Suppressor macrophage treated with lipopolysaccharide for 1 hour (primary cell): ENCODE results near the gene PRICKLE1.

Experiments
- DNase-seq, 3 donors: peaks; one replicate each; pipeline ENCODE4 v3.0.0-alpha.2; 2020 to 2022

PRICKLE1 gene

DNA sequence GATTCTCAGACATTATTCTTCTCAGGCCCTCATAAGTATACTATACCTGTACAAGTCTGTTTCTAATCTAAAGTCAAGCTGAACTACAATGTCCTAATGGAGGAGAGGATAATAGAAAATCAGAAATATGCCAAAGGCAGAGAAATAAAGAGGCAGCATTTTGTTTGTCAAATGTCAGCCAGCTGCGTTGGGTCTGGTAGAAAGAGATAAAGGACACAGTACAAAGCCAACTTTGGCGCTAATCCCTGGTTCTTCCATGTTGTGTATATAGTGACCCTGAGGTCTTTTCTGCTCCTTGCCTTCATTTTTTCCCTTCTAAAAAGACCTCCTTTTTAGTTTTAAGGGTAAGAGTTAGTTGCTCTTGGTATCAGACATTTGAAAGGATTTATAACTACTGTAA lies 103.1 kb downstream of the PRICKLE1 start:
- no peak for DNase-seq

DNA sequence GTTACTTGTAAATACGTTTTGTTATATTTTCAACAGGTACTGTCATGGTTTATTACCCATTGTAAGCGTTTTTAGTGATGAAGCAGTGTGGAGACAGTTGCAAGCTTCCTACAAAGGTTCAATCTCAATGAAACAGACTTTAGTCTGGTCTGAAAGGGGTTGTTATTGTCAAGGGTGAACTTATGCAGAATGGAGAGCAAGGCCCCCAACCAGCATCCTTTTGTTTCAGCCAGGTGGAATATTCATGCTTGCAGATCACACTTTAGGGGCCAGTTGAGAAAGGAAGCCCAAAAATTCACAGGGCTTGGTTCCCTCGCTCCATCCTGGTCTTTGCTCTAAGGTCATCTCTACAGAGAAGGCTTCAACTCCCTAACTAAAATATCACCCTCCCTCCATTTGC lies 103.7 kb downstream of the PRICKLE1 start:
- no peak for DNase-seq

DNA sequence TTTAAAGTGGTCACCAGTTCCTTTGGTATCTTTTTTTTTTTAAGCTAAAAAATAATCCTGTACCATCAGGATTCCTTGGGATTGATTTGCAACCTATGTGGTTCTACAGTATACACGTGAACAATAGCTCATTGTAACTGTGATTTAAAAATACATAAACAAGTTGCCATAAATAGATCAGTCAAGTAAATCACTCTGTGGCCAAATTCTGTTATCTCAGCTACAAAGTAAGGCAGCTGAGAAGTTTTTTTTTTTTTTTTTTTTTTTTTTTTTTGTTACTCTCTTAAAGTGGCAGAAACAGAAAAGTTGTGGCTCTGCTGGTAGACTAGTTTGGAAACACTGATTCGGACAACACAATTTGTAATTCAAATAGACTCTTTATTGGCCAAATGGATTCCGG lies 104.5 kb downstream of the PRICKLE1 start:
- no peak for DNase-seq

DNA sequence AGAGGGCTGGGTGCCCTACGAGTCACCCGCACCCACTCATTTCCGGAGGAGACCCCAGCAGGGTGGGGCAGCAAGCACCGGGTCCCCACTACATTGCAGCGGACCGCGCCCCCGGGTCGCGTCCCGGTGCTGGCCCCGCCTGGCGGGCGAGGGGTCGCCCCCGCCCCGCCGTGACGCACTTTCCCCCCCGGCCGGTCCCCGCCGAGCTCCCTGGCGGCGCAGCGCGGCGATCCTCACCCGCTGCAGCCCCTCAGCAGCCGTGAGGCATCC lies 106.1 kb downstream of the PRICKLE1 start:
- DNase-seq: peak; percentile 21 to 59 (median 32)

DNA sequence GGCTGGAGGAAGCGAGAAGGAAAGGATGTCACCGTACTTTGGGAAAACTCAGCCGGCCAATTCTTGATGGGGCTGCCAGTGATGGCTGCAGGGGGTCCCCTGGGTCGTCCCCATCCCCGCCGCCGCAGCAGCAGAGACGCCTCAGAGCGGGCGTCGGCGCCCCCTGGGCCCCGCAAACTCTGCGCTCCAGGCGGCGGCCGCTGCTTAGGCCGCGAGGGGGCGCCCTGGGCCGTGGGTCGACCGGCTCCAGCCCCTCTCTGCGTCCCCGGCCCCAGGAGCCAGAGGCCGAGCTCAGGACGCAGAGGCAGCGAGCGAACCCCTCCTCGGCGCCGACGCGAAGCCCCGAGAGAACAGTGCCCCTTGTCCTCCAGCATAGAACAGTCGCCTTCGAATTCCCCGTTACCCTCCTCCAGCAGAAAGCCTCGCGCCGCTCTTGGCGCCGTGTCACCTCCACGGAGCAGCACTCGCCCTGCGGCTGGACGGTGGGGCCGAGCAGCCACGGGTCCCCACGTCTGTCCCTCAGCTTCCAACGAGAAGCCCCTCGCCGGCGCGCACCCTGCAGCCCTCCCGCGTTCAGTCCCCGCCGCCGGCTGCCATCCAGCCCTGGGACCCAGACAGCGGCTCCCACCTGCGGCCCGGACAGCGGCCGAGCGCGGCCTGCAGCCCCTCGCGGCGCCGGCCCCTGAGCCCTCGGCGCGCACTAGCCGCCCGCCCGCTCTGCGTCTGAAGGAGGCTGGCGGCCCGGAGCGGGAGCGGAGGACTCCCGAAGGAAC lies 106.6 kb downstream of the PRICKLE1 start:
- DNase-seq: peak; percentile 62 to 85 (median 74)

DNA sequence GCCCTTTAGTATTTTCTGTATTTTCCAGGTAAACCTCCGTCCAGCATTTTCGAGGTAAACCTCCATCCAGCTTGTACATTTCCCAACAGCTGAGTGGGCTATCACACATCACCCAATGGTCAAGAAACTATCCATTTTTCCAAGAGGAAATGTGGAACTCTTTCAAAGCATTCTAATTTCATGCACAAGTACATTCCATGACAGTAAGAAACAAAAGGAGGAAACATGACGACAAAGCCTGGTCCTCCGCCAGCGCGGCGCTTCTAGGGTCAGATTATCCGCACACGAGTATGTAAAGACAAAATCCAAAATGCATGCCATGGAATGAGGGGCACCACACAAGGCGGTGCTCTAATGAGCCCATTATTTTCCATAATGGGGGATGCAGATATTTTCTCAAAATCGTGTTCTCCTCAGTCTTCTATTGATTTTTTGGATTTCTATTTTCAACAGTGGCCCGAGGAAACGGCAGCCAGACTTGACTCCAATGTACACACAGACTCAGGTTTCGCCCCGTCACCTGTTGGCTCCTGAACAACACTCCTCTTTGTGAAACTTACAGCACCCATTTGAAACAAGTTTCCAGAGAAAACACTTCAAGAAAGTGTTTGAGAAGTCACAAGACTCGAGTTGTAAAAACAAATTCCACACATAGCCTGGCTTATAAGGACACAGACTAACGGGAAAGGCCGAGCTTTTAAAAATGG lies 107.4 kb downstream of the PRICKLE1 start:
- no peak for DNase-seq

GRCh38 chr12:42481368-42481767 lies 108.2 kb downstream of the PRICKLE1 start:
- DNase-seq: no peak

GRCh38 chr12:42477941-42478340 lies 111.6 kb downstream of the PRICKLE1 start:
- no peak for DNase-seq

DNA sequence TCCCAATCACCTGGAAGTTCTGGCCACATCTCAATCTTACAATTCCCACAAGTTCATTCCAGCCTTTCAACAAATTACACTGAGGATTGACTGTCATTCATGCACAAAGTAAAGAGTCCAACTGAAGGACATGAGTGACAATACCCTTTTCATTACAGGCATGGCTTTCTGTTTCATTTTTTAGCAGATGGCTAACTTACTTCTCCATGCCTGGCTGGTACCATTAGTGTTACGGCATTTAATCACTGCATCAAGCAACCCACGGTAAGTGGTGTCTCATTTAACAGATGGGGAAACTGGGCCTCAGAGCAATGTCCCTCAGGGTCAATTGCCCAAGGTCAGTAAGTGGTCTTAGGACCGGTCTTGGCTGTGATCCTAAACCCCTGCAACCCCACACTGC lies 114.4 kb downstream of the PRICKLE1 start:
- DNase-seq: no peak

DNA sequence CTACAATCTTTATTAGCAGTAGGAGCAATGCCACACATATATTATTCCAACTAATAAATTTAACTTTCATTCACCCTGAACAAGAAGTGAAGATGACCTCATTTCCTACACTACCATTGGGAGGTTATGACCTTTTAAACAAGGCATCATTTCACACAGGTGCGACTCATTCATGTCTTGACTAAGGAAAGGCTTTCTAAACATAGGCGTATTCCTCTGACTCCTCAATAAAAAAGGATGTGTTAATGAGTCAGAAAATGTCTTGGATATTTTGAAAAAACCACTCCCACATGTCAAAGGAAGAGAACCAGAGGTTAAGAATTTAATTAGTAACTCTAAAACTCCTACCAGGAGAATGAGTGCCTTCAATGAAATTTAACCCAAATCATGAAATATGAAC lies 115.2 kb downstream of the PRICKLE1 start:
- peak; percentile 42 to 79 (median 61) for DNase-seq

DNA sequence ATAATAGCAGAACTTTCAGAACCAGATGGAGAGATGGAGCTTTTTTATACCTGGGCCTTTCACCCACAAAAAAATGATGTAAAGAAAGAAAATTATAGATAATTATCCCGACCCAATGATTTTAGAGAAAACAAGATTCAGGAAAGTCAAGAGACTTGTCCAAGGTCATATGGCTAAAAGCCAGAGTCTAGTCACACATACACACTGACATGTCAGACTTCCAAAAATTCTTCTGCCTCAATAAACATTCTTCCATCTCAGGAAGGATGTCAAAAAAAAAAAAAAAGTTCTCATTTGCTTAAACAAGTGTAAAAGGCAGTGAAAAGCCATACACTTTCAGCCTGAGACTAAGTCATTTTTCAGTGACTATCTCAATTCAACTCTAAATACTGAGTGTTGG lies 116.0 kb downstream of the PRICKLE1 start:
- no peak for DNase-seq

- DNase-seq: no peak
Measured at GRCh38 chr12:42473130-42473529, 116.4 kb downstream of the PRICKLE1 start.

DNA sequence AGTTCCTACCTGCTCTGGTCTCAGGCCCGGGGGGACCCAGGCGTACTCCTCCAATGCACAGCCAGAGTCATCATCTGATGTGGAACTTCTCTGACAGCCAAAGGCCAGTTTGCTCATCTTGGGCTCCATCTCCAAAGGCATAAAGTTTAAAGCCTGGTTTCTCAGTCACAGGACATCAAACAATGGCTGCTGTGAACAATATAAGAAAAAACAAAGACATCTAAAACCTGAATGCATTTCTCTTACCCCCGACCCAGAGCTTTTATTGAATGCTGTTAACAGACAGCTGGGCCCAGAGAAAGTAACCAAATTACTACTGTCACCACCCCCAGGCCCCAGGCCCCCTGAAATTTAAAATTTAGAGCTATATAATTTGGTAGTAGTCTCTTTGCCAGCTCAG lies 117.2 kb downstream of the PRICKLE1 start:
- DNase-seq: no peak

- peak; percentile 78 to 87 (median 86) for DNase-seq
Measured at GRCh38 chr12:42469355-42470175, 120.0 kb downstream of the PRICKLE1 start.

GRCh38 chr12:42468921-42469320 lies 120.6 kb downstream of the PRICKLE1 start:
- DNase-seq: peak in 1 of 3 donors; percentile 4

- DNase-seq: no peak
Measured at GRCh38 chr12:42468341-42468821, 121.2 kb downstream of the PRICKLE1 start.

- DNase-seq: no peak
Measured at GRCh38 chr12:42463671-42464070, 125.9 kb downstream of the PRICKLE1 start.

DNA sequence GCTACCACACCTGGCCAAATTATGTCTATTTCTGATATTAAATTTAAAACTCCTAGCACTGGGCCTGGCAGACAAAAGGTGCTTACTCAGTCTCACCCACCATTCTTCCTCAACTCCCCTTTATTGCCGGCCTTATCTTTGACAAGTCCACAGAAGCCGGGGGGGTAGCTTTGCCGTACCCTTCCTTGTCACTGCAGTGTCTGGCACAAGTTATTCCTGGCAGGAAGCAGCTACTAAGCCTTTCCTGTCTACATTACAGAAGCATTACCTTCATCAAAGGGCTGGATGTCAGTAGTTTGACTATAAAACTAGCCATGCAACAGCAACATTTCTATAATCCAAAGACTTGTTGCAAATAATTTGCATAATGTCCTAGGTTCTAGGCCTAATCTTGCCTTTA lies 127.1 kb downstream of the PRICKLE1 start:
- no peak for DNase-seq

DNA sequence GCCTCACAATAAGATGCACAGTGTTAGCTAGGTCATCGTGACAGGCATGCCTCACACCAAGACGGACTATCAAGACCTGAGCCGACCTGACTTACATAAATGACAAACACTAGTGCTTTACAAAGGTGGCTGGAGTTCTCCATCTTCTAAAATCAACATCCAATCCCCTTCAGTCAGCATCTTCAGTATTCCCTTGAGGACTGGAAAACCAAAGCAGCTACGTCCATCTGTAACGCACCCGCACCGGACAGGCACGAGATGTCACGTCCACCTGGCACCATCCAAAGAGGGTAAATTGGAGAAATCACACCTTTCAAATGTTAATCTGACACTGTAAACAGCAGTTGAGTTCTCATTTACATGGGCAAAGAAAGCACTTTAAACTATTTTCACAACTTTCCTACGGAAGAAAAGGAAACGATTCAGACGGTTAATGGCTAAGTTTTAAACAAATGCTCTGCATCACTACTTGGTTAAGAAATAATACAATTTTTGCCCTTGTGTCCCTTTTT lies 130.2 kb downstream of the PRICKLE1 start:
- DNase-seq: no peak

GRCh38 chr12:42458575-42458974 lies 131.0 kb downstream of the PRICKLE1 start:
- no peak for DNase-seq

DNA sequence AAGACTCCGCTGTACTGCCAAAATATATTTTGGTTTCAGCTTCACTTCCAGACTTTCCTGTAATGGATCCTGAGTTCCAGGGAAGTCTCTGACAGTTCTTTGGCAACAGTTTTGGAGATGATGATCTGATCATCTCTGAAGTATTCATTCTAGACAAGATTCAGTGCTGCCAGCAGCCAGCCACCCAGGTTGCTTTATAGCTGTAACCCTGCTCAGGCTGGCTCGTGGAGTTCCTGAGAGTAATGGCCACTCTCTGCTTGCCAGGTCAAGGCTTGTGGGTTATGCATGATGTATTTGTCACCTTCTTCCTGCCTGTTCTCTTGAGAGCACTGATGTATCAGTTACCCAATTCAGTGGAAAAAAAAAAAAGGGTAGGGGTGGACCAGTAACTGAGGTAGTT lies 139.3 kb downstream of the PRICKLE1 start:
- no peak for DNase-seq

DNA sequence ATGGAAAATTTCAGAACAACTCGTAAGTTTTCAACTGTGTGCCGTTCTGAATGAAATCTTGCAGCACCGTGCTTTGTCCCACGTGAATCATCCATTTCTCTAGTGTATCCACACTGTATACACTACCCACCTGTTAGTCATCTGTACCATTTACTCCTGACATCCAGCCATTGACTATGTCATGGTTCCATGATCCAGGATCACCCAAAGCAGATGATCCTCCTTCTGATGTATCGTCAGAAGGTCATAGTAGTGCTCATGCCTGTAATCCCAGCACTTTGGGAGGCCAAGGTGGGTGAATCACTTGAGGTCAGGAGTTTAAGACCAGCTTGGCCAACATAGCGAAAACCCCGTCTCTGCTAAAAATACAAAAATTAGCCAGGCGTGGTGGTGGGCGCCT lies 140.7 kb downstream of the PRICKLE1 start:
- DNase-seq: no peak

GRCh38 chr12:42447371-42447786 lies 142.2 kb downstream of the PRICKLE1 start:
- no peak for DNase-seq
